HT1080 (cell line): Measurements from ENCODE around the gene SLC1A3. TPM values are rescaled to one million over a fixed set of nuclear protein-coding genes. Genes with fewer than 3 reads are reported as not detected.
A peak's percentile ranks its signal among the peaks of the same experiment; 100 is the strongest.
"Not testable (repeated sequence)": the region's sequence is repeated elsewhere in the genome, so short reads cannot be mapped to it uniquely, and the experiment has no call there.

Source experiments
- DNase-seq: peaks from one replicate; pipeline ENCODE4 v3.0.0-alpha.2; 2015; ENCODE audit warnings: low read depth
- polyA plus RNA-seq, 2 experiments: library from polyadenylated mRNA; depleted of rRNA; stranded (reverse); fragments of >200 nt; gene quantifications; 2 replicates each; pipeline ENCODE4 v1.2.3, GENCODE V29; 2015
- total RNA-seq: library from RNA; depleted of rRNA; stranded (reverse); fragments of >200 nt; shearing (Covaris generic); gene quantifications from 2 replicates; pipeline ENCODE4 v1.2.3, GENCODE V29; 2014; rRNA removed

SLC1A3 gene
- total RNA-seq = 23.7 and 27.1 TPM in 2 replicates
- 4.6 and 4.7 TPM in 2 replicates for polyA plus RNA-seq (2015; cell fraction: cytosol; rRNA removed)
- polyA plus RNA-seq (2015; cell fraction: nucleus; rRNA removed) = 21.9 and 27.9 TPM in 2 replicates

DNA sequence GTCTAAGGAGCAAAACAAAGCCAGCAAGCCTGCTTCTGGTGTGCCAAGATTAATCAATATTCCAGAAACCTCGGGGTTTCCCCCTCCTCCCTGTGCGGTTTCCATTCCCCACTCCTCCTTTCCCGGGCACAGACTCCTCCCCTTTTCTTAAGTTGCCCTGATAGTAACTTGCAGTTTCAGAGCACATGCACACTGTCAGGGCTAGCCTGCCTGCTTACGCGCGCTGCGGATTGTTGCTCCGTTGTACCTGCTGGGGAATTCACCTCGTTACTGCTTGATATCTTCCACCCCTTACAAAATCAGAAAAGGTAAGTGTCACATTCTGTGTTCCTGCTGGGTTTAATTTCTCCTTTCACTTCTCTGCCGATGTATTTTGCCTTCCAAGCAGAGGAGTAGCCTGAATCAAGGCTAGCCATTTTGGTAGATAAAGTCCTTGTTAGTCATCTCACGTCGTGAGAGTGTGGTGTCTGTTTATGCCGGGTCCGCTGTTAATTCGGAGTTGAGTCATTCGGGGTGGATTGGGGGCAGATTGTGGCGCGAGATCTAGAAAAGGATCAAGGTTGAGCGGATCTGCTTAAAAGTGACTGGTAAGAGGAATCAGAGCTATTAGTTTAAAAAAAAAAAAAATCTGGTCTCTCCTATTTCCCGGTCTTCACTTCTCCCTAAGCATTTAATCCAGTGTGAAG lies at the start of gene SLC1A3:
TSS of gene SLC1A3 (plus strand) at position 179 of the 686 bp plus-strand sequence. CDS start 1,818 bp downstream, outside the sequence.
- peak; percentile 83 for DNase-seq

DNA sequence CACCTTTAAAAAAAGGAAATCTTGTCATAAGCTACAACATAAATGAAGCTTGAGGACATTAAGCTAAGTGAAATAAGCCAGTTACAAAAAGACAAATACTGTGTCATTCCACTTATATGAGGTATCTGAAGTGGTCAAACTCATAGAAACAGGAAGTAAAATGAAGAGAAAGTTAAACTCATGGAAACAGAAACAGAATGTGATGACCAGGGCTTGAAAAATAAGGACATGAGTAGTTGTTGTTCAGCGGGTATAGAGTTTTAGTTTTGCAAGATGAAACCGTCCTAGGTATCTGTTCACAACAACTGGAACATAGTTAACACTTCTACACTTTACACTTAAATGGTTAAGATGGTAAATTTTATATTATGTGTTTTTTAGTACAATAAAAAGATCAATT lies 47.8 kb upstream of the SLC1A3 start:
- DNase-seq = no peak

DNA sequence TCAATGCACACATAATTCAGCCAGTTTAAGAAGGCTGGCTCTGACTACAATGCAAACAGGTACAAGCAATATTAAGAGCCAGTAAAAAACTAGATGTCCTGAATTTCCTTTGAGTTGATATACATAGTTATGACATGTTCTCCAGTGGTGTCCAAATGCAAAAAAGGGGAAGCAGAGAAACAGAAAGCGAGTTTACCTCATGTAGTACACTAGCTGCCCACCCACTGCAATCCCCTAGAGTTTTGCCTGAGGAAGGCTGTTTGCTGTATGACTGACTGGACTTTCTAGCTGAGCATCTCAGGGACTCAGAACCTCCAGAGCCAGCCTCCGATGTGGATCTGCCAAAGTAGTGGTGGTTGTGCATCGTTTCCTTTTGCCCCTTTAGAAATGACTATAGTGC lies 44.8 kb upstream of the SLC1A3 start:
- DNase-seq = no peak

DNA sequence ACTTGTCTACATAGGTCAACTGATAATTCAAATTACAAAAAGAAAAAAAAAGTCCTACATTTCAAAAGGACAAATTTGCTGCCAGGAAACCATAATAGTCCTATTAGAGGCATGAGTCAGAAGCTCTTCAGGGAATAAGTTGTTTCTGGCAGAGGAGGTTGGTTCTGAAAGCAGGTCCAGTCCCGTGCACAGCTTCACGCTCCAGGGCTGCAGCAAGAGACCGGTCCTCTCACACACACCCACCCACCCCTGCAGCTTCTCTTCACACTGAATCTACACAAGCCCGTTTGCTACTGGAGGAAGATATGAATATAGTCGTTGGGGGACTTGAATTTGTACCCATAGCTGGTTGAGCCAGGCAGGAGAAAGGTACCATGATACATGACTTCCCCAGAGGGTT lies 36.9 kb upstream of the SLC1A3 start:
- DNase-seq = no peak

DNA sequence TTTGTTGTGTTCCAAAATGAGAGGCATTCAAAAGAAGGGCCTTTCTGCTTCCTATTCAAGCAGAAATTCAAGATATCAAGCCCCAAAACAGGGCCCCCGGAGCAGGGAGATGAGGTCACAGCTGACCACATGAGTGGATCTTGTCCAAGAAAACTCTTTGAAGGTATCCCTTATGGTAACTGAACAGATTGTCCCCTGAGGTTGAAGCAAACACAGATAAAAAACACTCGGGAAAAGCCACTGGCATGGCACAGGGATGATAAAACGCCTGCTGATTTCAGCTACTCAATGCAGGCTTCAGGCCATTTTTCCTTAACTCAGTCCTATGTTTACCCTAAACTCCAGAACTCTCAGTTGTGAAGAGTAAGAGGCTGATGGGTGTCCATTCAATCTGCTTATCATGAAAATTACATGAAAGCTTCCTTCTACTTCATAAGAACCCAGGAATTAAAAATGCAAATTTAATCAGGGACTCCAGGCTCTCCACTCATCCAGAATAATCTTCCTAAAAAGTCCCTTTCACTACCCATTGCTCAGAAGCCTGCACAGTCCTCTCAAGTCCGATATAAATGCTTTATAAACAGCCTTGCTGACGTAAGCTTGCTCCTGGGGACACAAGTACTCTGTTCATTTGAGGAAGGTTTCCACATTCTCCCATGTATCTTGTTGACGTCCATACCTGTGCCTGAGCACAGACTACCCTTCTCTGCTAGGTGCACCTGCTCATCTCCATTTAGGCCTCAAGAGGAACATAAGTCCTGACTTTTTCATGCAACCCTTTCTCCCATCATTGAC lies 35.9 kb upstream of the SLC1A3 start:
- DNase-seq = peak; percentile 18

DNA sequence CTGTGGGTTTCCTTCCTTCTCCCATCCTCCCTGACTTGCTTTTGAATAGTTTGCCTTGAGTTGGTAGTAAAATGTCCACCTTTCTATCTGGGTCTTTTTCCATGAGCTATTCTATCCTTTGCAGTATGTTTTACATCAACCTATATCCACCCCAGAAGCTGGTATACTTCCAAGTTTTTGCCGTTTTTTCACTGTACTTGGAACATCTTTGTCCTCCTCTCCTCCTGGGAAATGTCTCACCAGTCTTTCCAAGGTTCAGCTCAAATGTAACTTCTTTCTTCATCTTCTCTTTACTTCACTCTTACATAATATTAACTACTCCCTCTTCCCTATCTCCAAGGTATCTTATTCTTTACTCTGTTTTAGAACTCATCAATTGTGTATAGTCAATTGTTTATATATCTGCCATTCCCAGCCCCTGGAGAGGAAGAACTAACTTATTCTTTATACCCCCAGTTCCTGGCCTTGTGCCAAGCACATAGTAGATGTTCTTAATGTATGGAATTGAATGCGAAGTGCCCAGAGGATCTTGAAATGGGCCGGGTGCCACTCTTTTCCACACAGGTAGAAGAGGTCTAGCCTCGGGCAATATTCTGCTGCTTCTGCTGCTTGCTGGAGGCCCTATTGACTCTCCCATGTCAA lies 34.9 kb upstream of the SLC1A3 start:
- DNase-seq = no peak

DNA sequence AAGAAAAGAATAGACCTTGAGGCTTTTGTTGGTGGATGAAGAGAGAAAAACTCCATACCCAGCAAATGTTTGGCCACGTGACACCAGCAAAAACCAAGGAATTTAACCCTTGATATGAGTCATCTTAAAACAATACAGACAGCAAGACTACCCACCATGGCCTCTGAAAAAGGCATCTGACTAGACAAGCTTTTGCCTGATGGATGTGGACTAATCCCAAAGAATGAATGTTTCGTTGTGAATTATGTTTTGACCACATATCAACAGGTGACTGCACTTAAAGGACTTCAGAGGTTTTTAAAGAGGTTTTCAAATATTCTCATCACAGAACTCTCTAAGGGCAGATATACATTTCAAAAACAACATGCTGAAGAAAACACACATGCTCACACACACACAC lies 33.0 kb upstream of the SLC1A3 start:
- DNase-seq = peak; percentile 90

DNA sequence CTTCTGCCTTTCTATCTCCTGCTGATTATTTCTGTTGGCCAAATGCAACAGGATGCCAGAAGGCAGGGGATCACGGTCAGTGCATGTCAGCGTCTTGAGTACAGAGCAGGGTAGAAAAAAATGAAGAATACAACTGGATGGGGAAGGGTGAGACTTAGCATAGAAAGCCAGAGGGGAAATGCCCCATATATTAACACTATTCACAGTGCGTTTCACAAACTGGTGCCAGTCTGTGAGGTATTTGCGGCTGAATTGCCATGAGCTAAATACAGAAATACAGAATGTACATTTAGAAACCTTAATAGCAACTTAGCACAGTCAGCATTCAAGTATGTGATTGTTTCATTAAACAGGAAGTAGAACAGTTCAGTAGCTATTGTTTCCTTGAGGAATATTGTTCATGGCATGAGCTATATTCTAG lies 31.0 kb upstream of the SLC1A3 start:
- DNase-seq = peak; percentile 84

DNA sequence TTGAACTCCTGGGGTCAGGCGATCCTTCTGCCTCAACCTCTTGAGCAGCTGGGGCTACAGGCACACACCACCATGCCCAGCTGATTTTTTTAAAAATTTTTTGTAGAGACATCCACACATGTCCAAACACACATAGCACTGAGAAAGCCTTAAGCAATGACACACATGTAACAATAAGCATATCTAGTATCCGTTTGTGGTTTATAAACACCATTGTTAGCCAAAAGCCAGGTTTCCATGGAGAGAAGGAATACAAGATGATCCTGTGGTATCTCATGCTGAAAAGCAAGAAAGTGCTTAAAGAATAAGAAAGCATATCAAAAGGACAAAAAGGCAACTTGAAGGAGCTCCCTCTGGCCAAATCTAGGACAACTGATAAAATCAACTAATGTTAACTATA lies 29.7 kb upstream of the SLC1A3 start:
- no peak for DNase-seq

DNA sequence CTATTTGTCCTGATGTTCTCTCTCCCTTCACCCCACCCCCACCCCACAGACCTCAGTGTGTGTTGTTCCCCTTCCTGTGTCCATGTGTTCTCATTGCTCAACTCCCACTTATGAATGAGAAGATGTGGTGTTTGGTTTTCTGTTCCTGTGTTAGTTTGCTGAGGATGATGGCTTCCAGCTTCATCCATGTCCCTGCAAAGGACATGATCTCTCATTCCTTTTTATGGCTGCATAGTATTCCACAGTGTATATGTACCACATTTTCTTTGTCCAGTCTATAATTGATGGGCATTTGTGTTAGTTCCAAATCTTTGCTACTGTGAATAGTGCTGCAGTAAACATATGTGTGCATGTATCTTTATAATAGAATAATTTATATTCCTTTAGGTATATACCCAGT lies 26.5 kb upstream of the SLC1A3 start:
- DNase-seq = not testable (repeated sequence)

DNA sequence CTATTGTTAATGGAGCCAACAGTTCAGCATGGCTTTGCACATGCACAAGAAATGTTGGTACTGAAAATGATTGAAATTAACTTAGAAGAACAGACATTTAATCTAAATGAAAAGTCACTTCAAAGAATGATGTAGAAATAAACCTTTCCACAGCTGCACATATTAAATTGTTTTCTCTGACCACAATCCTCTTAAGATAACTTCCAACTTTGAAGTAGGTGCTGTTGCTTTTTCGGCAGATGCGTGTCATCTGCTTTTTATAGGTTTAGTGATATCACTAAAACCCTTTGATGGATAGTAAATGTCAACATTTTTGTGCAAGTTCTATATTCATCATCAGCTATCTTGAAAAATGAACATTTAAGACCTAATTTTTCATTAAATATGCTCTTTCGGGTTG lies 25.3 kb upstream of the SLC1A3 start:
- DNase-seq = no peak

DNA sequence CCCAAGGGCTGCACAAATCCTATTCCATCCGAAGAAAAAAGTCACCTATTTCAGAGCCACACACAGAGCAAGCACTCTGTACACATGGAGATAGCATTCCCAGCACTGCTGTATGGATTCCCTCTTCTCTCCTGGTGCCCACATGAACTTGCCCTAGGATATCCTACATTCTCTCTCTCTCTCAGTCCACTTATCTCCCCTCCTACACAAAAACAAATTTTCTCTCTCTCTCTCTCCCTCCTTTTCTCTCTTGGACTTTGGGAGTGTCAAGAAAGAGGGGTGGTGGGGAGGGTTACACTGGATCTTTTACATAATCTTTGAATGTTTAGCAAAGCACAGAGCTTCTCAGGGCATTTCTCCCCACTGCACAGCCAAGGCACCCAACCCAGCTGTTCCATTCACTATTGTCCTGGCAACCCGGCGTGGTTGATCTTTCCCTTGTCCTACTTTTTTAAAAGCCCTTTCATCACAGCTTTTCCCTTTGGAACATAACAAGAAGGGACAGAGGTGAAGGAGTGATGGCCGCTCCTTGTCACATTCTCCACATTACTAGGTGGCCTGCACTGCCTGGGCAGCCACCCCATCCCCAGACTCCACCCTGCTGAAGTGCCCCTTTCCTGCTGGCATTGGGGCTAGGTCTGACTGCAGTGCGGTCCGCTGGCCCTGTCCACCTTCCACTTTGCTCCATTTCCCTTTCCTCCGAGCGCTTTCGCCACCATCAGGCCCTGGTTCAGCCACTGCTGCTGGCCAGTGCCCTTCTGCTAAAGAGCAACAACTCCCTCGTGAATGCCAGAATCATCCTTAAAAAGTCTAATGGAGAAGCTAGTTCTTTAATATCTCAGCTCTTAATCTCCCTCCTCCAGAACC lies 22.2 kb upstream of the SLC1A3 start:
- DNase-seq = no peak

DNA sequence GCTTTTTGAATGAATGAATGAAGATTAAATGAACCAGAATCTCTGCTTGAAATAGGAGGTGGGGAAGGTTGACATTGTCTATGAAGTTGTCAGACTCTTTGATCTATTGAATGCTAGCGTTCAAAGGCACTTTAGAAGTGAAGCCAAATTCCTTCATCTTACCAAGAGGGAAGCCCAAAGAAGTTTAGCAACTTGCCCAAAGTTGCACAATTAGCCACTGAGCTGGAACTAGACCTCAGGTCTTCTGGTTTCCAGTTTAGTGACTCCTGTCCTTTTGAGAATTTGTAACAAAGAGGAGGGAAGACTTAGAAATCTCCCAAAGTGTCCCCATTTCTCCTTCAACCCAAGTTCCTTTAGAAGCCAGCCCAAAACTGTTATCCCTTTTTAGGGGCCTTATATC lies 20.7 kb upstream of the SLC1A3 start:
- no peak for DNase-seq

DNA sequence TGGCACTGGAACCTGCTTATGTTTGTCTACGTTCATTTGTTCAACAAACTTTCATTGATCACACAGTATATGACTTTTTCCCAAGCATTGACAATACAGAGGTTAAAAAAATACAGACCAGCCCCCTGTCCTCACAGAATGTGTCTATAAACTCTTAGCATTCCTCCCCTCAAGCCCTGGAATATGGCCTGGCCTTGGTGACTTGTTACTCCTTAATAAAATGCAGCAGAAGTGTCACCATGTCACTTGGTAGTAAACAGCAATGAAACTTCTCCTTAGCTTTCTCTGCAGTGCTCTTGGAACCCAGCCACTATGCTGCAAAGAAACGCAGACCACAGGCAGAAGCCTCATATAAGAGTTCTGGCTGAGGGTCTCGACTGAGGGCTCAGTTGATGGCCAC lies 19.1 kb upstream of the SLC1A3 start:
- DNase-seq = no peak

DNA sequence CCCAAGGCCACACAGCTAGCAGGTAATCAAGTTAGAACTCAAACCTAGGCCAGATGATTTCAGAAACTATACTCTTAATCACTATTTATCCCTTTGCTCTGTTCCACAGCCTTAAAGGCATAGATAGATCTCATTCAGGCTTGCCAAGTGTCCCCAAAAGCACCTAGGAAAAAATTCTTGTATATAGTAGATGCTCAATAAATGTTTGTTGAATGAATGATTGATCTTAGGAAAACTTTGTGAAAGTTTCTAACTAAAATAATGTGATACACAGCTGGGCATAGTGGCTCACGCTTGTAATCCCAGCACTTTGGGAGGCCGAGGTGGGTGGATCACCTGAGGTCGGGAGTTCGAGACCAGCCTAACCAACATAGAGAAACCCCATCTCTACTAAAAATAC lies 16.7 kb upstream of the SLC1A3 start:
- DNase-seq = not testable (repeated sequence)

DNA sequence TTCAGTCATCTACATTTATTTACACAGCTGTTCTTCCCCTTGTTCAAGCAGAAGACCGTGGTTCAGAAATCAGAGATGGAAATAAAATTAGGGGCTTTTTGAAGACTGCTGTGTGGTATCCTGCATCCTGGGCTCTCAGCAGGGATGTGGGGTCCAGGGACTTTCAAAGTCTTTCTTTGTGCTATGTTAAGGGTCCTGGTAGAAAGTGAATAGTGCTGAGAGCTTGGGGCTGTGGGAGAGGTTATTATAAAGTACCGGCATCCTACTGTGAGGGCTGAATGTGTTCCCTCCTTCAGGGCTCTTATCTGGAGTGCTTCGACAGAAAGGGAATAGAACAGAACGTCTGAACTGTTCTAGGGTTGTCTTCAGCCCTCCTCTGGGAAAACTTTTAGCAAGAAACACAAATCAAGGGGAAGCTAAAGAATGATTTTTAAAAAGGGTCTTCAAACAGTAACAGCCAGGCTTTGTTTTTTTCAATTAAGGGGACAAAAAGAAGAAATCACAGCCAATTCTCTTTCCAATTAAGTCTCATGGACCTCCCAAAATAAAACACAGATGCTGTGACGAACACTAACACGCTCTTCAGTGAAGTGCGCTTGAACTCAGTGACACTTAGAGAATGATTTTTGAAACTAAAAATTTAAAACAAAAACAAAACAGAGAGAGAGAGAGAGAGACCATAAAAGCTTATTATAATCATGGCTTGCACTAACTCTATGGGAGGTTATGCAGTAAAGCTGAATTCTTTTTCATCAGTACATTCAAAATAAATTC lies 15.7 kb upstream of the SLC1A3 start:
- DNase-seq = no peak

DNA sequence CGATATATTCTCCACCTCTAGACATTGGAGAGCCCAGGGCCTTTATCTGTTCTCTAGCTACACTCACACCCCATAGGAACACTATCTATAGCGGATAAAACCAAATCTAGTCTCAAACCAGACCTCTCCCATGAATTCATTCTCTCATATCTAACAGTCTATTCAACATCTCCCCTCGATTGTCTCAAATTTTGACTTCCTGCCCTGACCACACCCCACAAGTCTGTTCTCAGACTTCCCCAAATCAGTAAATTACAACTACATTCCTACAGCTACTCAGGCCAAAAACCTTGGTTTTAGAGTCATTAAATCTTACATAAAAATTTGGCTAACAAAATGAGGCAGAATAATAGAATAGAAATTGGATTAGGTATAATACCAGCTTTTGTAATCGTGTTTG lies 12.5 kb upstream of the SLC1A3 start:
- no peak for DNase-seq

DNA sequence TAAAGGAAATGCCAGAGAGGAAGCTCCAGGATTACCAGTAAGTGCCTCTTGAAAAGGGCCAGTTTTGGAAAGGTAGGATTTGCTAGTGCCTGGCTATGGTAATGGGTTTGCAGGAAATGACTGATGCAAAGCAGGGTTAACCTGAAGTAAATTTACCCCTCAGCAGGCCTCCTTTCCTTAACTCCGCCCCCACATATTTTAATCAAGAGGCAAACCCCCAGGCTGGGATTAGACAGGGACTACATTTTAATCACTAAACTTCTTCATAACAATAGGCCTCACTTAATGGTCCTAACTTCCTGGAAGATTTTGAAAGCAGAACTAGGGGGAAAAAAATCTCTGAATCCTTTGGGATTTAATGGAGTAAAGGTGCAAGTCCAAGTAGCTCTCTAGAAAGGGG lies 10.2 kb upstream of the SLC1A3 start:
- no peak for DNase-seq

DNA sequence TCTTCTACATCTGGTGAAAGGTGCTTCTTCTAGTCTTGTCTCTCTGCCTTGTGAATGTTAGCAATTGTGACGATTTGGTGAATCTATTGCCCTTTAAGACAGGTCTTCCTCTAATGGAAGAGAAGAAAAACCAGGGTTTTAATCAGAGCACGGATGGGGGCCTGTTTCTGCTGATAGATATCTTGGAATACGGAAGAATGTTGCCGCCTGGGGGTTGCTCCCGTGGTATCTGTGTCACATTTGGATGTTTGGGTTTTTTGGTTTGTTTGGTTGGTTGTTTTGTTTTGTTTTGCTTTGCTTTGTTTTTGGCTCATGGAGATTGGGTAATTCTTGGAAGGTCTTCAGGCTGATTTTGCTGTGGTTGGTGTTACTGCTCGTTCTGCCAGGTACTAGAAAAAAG lies 9.7 kb upstream of the SLC1A3 start:
- no peak for DNase-seq

DNA sequence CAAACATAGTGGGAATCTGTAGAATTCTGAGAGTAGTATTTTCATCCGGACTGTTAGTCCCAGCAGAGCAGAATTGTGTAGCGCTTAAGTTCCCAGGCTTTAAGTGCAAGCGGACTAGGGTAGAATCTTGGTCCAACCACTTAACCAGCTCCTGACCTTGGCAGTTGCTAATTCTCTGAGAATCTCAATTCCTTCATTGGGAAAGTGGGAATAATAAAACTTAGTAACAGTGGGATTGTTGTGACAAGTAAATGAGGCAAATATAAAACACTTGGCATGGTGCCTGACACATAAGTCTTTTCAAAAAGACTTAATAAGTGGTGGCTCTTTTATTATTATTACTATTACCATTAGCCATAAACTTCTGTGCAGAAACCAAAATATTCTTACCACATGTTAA lies 8.4 kb upstream of the SLC1A3 start:
- DNase-seq = no peak
